Omental fat pad (tissue), 4 donors: ENCODE measurements around the gene TECR. TPM values are rescaled to one million over a fixed set of nuclear protein-coding genes. Genes with fewer than 3 reads are reported as not detected.
"Not testable (repeated sequence)": the region's sequence is repeated elsewhere in the genome, so short reads cannot be mapped to it uniquely, and the experiment has no call there.

Experiments used
- ATAC-seq: fragments of 150-250 bp; one replicate; pipeline ENCODE4 v1.9.1; 2016; ENCODE audit warnings: mild to moderate bottlenecking, moderate library complexity; ENCODE audit not compliant: low FRiP score
- DNase-seq: peaks from one replicate; pipeline ENCODE4 v3.0.0-alpha.2; 2019; ENCODE audit warnings: low spot score
- CTCF ChIP-seq, 3 donors: fragments of 450-650 bp; IDR thresholded peaks; one replicate each; pipeline ENCODE4 v1.5.1; 2016 to 2017; ENCODE audit warnings: antibody characterized with exemption in 3 of 3, mild to moderate bottlenecking in 3 of 3, moderate library complexity in 2 of 3
- total RNA-seq, 4 donors: library from RNA; depleted of rRNA; stranded (reverse); fragments of >200 nt; gene quantifications; one replicate each; pipeline ENCODE4 v1.1.0, GENCODE V29; 2016

TECR gene
- total RNA-seq, 4 donors from 2014 or later: 32.9 to 58.1 (median 46.8) TPM

- no peak for ATAC-seq
- TF ChIP-seq CTCF (IDR thresholded peaks at IDR 0.05): no peak
- no peak for DNase-seq
Observed at GRCh38 chr19:14582894-14583340, 53.5 kb downstream of the TECR start, which contains the start of gene CLEC17A. Gene CLEC17A, plus strand, starts transcription at chr19:14583084. Its CDS starts 77 bp downstream, at chr19:14583161.

GRCh38 chr19:14584372-14584771, 55.0 kb downstream of the TECR start:
- not testable (repeated sequence) for ATAC-seq, DNase-seq

GRCh38 chr19:14585187-14585586, 55.8 kb downstream of the TECR start:
- not testable (repeated sequence) for ATAC-seq, DNase-seq

- ATAC-seq, DNase-seq: not testable (repeated sequence)
Observed at GRCh38 chr19:14589433-14589832, 60.0 kb downstream of the TECR start.

- ATAC-seq: no peak
Observed at GRCh38 chr19:14595558-14595957, 66.2 kb downstream of the TECR start.

GRCh38 chr19:14599548-14600147, 70.3 kb downstream of the TECR start:
- no peak for ATAC-seq
- DNase-seq: no peak
- TF ChIP-seq CTCF (IDR thresholded peaks at IDR 0.05): no peak

More at GRCh38 chr19:14595558-14595957, 66.2 kb downstream of the TECR start:
- no peak for TF ChIP-seq CTCF (IDR thresholded peaks at IDR 0.05)
- no peak for DNase-seq

GRCh38 chr19:14603990-14604387, 74.6 kb downstream of the TECR start:
- TF ChIP-seq CTCF (IDR thresholded peaks at IDR 0.05): no peak
- DNase-seq (no peak), ATAC-seq (no peak)

- TF ChIP-seq CTCF (IDR thresholded peaks at IDR 0.05): no peak
- ATAC-seq (no peak), DNase-seq (no peak)
Observed at GRCh38 chr19:14606627-14607026, 77.2 kb downstream of the TECR start.

GRCh38 chr19:14611051-14611450, 81.7 kb downstream of the TECR start:
- ATAC-seq (no peak), DNase-seq (no peak)
- TF ChIP-seq CTCF (IDR thresholded peaks at IDR 0.05): no peak

- not testable (repeated sequence) for DNase-seq, ATAC-seq
Observed at GRCh38 chr19:14612242-14612641, 82.8 kb downstream of the TECR start.
